NCI-H2029 (cell line): ENCODE results near the gene LRFN5.
"Not testable (repeated sequence)": the region's sequence is repeated elsewhere in the genome, so short reads cannot be mapped to it uniquely, and the experiment has no call there.

ENCODE experiments used
- DNase-seq: peaks from one replicate; lab custom pipeline; 2025; lab: John Stamatoyannopoulos, UW

The LRFN5 gene

GRCh38 chr14:41636492-41637392 is 30.1 kb downstream of the LRFN5 start:
- no peak for DNase-seq

- DNase-seq: no peak
Observed at GRCh38 chr14:41641690-41642089, 35.0 kb downstream of the LRFN5 start.

GRCh38 chr14:41642367-41642766 is 35.7 kb downstream of the LRFN5 start:
- no peak for DNase-seq

- no peak for DNase-seq
Observed at GRCh38 chr14:41642789-41643188, 36.1 kb downstream of the LRFN5 start.

- no peak for DNase-seq
Observed at GRCh38 chr14:41644606-41645005, 37.9 kb downstream of the LRFN5 start.

- DNase-seq: no peak
Observed at GRCh38 chr14:41650802-41651201, 44.1 kb downstream of the LRFN5 start.

- DNase-seq: no peak
Observed at GRCh38 chr14:41654196-41654595, 47.5 kb downstream of the LRFN5 start.

GRCh38 chr14:41662780-41663472 is 56.2 kb downstream of the LRFN5 start:
- no peak for DNase-seq

- no peak for DNase-seq
Observed at GRCh38 chr14:41663473-41663850, 56.8 kb downstream of the LRFN5 start.

GRCh38 chr14:41666301-41666700 is 59.6 kb downstream of the LRFN5 start:
- DNase-seq: no peak

GRCh38 chr14:41668356-41668755 is 61.7 kb downstream of the LRFN5 start:
- no peak for DNase-seq

GRCh38 chr14:41673601-41674000 is 66.9 kb downstream of the LRFN5 start:
- not testable (repeated sequence) for DNase-seq

GRCh38 chr14:41674511-41674971 is 67.9 kb downstream of the LRFN5 start:
- DNase-seq: not testable (repeated sequence)

GRCh38 chr14:41699486-41699885 is 92.8 kb downstream of the LRFN5 start:
- DNase-seq: no peak

GRCh38 chr14:41718477-41719166 is 111.9 kb downstream of the LRFN5 start:
- peak; percentile 54 for DNase-seq

GRCh38 chr14:41739203-41739602 is 132.5 kb downstream of the LRFN5 start:
- no peak for DNase-seq

- no peak for DNase-seq
Observed at GRCh38 chr14:41743140-41743539, 136.5 kb downstream of the LRFN5 start.

- peak; percentile 86 for DNase-seq
Observed at GRCh38 chr14:41749429-41749828, 142.8 kb downstream of the LRFN5 start.

- not testable (repeated sequence) for DNase-seq
Observed at GRCh38 chr14:41750575-41750974, 143.9 kb downstream of the LRFN5 start.

- no peak for DNase-seq
Observed at GRCh38 chr14:41758011-41758665, 151.5 kb downstream of the LRFN5 start.

- no peak for DNase-seq
Observed at GRCh38 chr14:41761204-41761603, 154.5 kb downstream of the LRFN5 start.

GRCh38 chr14:41766772-41767171 is 160.1 kb downstream of the LRFN5 start:
- no peak for DNase-seq
